Measurements from ENCODE around the gene TBCE. TPM values are rescaled to one million over a fixed set of nuclear protein-coding genes. Genes with fewer than 3 reads are reported as not detected.
A peak's percentile ranks its signal among the peaks of the same experiment; 100 is the strongest.

Gene TBCE
- total RNA-seq, 4 donors from 2014 or later = 17.6 to 58.6 (median 36.4) TPM

DNA sequence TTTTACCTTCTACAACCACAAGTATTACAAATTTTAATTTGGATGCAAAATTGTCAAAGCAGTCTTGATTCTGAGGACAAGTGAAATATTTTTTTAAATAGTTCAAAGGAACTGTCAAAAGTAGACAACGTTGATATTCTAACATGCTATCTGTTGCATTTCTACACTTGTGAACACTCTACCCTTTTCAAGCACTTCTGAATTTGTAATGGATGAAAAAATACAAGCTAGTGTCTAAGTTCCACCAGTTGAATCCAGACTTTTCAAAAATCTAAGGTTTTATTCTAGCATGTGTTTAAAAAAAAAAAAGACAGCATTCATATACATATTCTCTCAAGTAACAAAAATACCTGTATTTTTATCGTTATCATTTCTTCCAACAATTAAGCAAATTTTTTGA lies 41.4 kb upstream of the TBCE start:
- TF ChIP-seq POLR2A (IDR thresholded peaks at IDR 0.05) = no peak
- TF ChIP-seq, protein P1, sequence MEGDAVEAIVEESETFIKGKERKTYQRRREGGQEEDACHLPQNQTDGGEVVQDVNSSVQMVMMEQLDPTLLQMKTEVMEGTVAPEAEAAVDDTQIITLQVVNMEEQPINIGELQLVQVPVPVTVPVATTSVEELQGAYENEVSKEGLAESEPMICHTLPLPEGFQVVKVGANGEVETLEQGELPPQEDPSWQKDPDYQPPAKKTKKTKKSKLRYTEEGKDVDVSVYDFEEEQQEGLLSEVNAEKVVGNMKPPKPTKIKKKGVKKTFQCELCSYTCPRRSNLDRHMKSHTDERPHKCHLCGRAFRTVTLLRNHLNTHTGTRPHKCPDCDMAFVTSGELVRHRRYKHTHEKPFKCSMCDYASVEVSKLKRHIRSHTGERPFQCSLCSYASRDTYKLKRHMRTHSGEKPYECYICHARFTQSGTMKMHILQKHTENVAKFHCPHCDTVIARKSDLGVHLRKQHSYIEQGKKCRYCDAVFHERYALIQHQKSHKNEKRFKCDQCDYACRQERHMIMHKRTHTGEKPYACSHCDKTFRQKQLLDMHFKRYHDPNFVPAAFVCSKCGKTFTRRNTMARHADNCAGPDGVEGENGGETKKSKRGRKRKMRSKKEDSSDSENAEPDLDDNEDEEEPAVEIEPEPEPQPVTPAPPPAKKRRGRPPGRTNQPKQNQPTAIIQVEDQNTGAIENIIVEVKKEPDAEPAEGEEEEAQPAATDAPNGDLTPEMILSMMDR (IDR thresholded peaks at IDR 0.05) = no peak
- Histone ChIP-seq H3K4me1 (peaks cover 0 to 38% (median 12%) of the 10 kb centered on the region in 4 donors), H3K27ac (no peak overlapping the region), H3K27me3 (no peaks in the 10 kb centered on the region), H3K4me3 (peak overlapping the region in 2 of 4 donors; percentile 73 to 94), H3K36me3 (no peaks in the 10 kb centered on the region), H3K9me3 (no peaks in the 10 kb centered on the region)
- DNase-seq = no peak

DNA sequence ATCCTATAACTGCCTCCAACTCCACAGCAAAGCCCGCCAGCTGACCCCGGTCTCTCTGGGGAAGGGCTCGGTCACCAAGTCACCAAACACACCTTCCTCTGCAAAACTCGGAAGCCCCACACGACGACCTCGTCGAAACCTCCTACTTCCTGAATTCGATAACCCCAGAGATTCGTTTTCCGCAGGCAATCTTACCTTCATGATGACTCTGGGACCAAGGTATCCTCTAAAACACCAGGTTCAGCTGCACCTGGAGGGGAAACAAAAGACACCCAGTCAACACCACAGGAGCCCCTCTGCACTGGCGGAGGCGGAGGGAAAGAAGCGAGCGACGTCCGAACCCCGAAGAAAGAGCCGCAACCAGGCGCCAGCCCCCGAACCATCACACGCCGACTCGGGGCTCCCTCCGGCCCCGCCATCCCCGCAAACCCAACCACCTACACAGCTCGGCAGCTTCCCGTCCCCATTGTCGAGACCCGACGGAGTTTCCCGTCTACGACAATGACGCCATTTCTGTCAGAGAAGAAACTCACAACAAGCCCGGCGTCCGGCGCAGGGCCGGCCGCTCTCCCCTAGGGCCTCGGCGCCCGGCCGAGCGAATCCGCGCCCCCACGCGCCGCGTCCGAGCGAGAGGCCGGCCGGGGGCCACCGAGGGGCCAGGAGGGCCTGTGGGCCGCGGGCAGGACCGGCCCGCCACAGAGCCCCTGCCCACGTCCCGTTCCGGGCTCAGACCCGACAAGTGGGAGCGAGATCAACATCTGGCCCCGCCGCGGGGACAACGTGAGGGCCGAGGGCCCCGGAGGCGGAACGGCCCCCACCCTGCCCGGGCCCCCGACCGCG lies 40.3 kb upstream of the TBCE start:
- H3K4me1 ChIP-seq = peaks cover 0 to 49% (median 14%) of the 10 kb centered on the region in 4 donors

DNA sequence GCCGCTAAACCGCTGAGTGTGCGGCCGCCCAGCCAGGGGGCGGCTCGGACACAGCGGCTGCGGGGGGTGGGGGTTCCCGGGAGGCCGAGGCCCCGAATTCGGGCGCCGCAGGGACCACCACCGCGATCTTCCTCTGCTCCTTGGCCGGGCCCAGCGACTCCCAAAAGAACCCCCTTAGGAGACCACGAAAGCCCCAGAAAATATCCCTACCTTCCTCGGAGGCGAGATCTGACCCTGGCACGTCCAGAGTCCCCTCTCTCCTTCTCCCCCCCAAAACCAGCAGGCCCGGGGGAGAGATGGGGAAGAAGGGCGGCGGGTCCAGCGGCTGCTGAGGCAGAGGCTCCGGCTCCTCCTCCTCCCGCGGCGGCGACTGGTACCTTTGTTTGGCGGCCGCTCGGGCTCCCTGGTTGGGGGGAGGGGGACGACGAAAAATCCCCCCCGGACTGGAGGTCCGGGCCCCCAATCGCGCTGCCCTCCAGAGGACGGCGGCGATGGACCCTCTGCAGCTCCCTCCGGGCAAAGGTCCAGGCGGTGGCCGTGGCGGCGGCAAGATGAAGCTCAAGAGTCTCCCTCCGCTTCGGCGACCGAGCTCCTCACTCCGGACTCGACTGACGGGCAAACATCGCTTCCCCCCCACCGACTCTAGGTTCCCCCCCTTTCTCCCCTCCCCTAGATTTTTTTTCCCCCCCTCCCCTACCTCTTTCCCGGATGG lies 39.5 kb upstream of the TBCE start, which contains the start of gene ARID4B:
Gene ARID4B (minus strand): TSS at position 621 of the 712 bp plus-strand sequence. CDS start 1,260 bp downstream, outside the sequence.
- H3K36me3 ChIP-seq = no peaks in the 10 kb centered on the region
- H3K27ac ChIP-seq = peak within 1 kb of the TSS; percentile 92 to 98 (median 95)
- peak within 1 kb of the TSS; percentile 55 to 95 (median 84) for H3K4me3 ChIP-seq
- no peaks in the 10 kb centered on the region for H3K9me3 ChIP-seq
- H3K27me3 ChIP-seq = no peaks in the 10 kb centered on the region
- peak; percentile 80 to 91 (median 82) for DNase-seq
- H3K4me1 ChIP-seq = peaks cover 0 to 53% (median 14%) of the 10 kb centered on the region in 4 donors
- TF ChIP-seq, protein P1 (IDR thresholded peaks at IDR 0.05) = peak in 1 of 6 experiments; percentile 4
- peak; percentile 71 to 84 for TF ChIP-seq POLR2A (IDR thresholded peaks at IDR 0.05)

More for the DNA sequence above, 40.3 kb upstream of the TBCE start:
- TF ChIP-seq, protein P1 (IDR thresholded peaks at IDR 0.05) = no peak
- Histone ChIP-seq H3K9me3 (no peaks in the 10 kb centered on the region), H3K27me3 (no peaks in the 10 kb centered on the region), H3K27ac (peak overlapping the region; percentile 92 to 98 (median 95)), H3K36me3 (no peaks in the 10 kb centered on the region), H3K4me3 (peak overlapping the region; percentile 55 to 95 (median 84))
- DNase-seq = peak; percentile 64 to 72 (median 69)

DNA sequence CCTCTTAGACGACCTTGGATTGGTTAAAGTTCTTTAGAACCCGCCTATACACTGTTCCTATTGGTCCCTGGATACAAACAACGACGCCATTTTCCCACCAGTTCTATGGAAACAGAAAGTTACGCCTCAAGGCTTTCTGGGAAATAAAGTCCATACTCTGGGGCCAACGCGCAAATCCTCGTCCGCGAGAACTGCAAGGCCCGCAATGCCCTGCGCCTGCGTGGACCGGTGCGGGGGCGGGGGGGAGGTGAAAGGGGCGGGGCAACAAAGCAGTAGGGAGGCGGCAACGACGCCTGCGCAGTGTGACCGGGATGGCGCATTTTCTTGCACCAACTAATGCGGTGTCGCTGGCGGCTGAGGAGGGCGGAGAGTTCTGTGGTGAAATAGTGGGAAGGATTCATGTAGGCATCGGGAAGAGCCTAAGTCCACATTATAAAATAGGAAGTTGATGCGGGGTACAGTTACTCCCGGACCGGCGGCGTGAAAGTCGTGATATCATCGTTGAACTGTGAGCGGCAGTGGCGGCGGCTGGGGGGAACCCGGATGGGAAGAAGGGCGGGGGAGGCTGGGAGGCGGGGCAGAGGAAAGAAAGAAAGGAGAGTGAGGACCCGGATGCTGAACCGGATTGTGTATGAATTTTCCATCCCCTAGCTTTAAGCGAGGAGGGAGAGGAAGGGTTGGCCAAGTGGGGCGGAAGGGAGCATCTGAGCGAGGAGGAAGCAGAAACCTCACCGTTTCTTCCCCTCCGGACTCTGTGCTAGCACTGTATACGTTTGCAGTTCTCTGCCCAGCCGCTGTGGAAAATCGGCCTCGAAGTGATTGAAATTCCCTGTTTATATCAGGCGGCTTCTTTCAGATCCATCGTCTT lies 38.7 kb upstream of the TBCE start, which contains the start of gene GGPS1:
Gene GGPS1 (plus strand): TSS at position 300 of the 868 bp plus-strand sequence. CDS start 6,695 bp downstream, outside the sequence.
- peak; percentile 72 to 85 for TF ChIP-seq POLR2A (IDR thresholded peaks at IDR 0.05)
- TF ChIP-seq, protein P1 (IDR thresholded peaks at IDR 0.05) = peak in 2 of 6 experiments; percentile 27 to 40
- peaks cover 0 to 53% (median 14%) of the 10 kb centered on the region in 4 donors for H3K4me1 ChIP-seq
- DNase-seq = peak; percentile 97 to 99 (median 99)
- H3K27me3 ChIP-seq = no peaks in the 10 kb centered on the region
- peak within 1 kb of the TSS; percentile 92 to 98 (median 95) for H3K27ac ChIP-seq
- H3K4me3 ChIP-seq = peak within 1 kb of the TSS; percentile 55 to 95 (median 84)
- no peaks in the 10 kb centered on the region for H3K36me3 ChIP-seq
- H3K9me3 ChIP-seq = no peaks in the 10 kb centered on the region

Data from Peyer's patch (tissue), 4 donors.